Glomerular endothelial cell (primary cell): ENCODE results near the gene BCORL1. TPM values are rescaled to one million over a fixed set of nuclear protein-coding genes. Genes with fewer than 3 reads are reported as not detected.

Experiments used
- DNase-seq: peaks from one replicate; pipeline ENCODE4 v3.0.0-alpha.2; 2011; ENCODE audit warnings: low read depth, low spot score; ENCODE audit errors: extremely low read depth
- total RNA-seq: library from RNA; depleted of rRNA; stranded (reverse); fragments of >200 nt; gene quantifications from 2 replicates; pipeline ENCODE4 v1.2.3, GENCODE V29; 2015

Gene BCORL1
- total RNA-seq, 1 donor from 2014 or later, result 12.4 TPM

- no peak for DNase-seq
These were observed 27.3 kb downstream of the BCORL1 start for GRCh38 chrX:130009658-130010223.

- no peak for DNase-seq
These were observed 30.2 kb downstream of the BCORL1 start for GRCh38 chrX:130012683-130013082.

GRCh38 chrX:130013661-130014060 is 31.2 kb downstream of the BCORL1 start:
- DNase-seq, result no peak

- DNase-seq, result no peak
These were observed 31.9 kb downstream of the BCORL1 start for GRCh38 chrX:130014356-130014755.

- DNase-seq, result no peak
These were observed 32.3 kb downstream of the BCORL1 start for GRCh38 chrX:130014770-130015169.

- DNase-seq, result no peak
These were observed 32.7 kb downstream of the BCORL1 start for GRCh38 chrX:130015181-130015580.

- DNase-seq, result no peak
These were observed 35.7 kb downstream of the BCORL1 start for GRCh38 chrX:130018143-130018542.

GRCh38 chrX:130020661-130021324 is 38.4 kb downstream of the BCORL1 start:
- no peak for DNase-seq

GRCh38 chrX:130024127-130024526 is 41.7 kb downstream of the BCORL1 start:
- no peak for DNase-seq

GRCh38 chrX:130025256-130025655 is 42.8 kb downstream of the BCORL1 start:
- no peak for DNase-seq

GRCh38 chrX:130027569-130027968 is 45.1 kb downstream of the BCORL1 start:
- DNase-seq, result no peak

GRCh38 chrX:130028196-130028595 is 45.8 kb downstream of the BCORL1 start:
- DNase-seq, result no peak

GRCh38 chrX:130030826-130031225 is 48.4 kb downstream of the BCORL1 start:
- DNase-seq, result no peak

GRCh38 chrX:130032552-130032951 is 50.1 kb downstream of the BCORL1 start:
- DNase-seq, result no peak

- DNase-seq, result no peak
These were observed 51.7 kb downstream of the BCORL1 start for GRCh38 chrX:130034178-130034577.

- no peak for DNase-seq
These were observed 57.4 kb downstream of the BCORL1 start for GRCh38 chrX:130039847-130040246.

- no peak for DNase-seq
These were observed 65.0 kb downstream of the BCORL1 start for GRCh38 chrX:130047416-130047815.

GRCh38 chrX:130048686-130049222 is 66.3 kb downstream of the BCORL1 start:
- DNase-seq, result no peak

GRCh38 chrX:130049821-130050220 is 67.4 kb downstream of the BCORL1 start:
- no peak for DNase-seq

GRCh38 chrX:130051176-130051845 is 68.9 kb downstream of the BCORL1 start:
- no peak for DNase-seq

- no peak for DNase-seq
These were observed 70.8 kb downstream of the BCORL1 start for GRCh38 chrX:130053236-130053635.

- DNase-seq, result no peak
These were observed 72.7 kb downstream of the BCORL1 start for GRCh38 chrX:130055103-130055502.
